HL-60/S4 (cell line): Measurements from ENCODE around the gene RAET1G.
"Not testable (repeated sequence)": the region's sequence is repeated elsewhere in the genome, so short reads cannot be mapped to it uniquely, and the experiment has no call there.

Experiments used
- in situ Hi-C: fragments of 300-500 bp; cut with MboI; formaldehyde crosslinking; loops from 2 replicates; pipeline ENCODE4 v1.14.3; 2022; ENCODE audit warnings: low sequenced_read_pairs

RAET1G gene, protein sequence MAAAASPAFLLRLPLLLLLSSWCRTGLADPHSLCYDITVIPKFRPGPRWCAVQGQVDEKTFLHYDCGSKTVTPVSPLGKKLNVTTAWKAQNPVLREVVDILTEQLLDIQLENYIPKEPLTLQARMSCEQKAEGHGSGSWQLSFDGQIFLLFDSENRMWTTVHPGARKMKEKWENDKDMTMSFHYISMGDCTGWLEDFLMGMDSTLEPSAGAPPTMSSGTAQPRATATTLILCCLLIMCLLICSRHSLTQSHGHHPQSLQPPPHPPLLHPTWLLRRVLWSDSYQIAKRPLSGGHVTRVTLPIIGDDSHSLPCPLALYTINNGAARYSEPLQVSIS

GRCh38 chr6:149922642-149923326 is at the start of gene RAET1G:
Gene RAET1G, minus strand, starts transcription at chr6:149923121. Its CDS starts 111 bp downstream, at chr6:149923010.
- in situ Hi-C loops, result loop anchor here (5.0 kb wide), 1 partner anchor 75 kb away; no protein-coding TSS in a partner anchor

GRCh38 chr6:149969635-149970034 is 46.7 kb upstream of the RAET1G start:
- in situ Hi-C loops, result no loop called here

GRCh38 chr6:149968909-149969308 is 46.0 kb upstream of the RAET1G start:
- in situ Hi-C loops, result not testable (repeated sequence)

- in situ Hi-C loops, result not testable (repeated sequence)
These were observed 45.1 kb upstream of the RAET1G start for GRCh38 chr6:149967999-149968398.

- in situ Hi-C loops, result no loop called here
These were observed 44.7 kb upstream of the RAET1G start for GRCh38 chr6:149967591-149967990.

DNA sequence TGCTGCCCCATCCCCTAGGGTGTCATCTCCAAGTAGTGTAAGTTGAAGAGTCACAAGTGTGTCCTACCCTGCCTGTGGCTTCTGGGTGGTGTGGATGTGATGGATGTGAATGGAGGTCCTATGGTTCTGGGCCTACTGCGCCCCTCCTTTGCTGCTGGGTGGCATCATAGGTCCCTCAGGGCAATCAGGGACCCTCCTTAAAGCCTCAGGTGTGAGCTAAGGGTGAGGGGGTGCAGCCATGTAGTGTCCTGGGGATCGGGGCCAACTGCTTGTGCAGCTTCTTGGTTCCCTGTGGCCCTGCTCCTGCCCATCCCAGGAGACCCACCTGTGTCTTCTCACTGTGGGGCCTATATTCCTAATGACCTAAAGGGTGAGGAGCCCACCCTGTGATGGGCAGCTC is 43.4 kb upstream of the RAET1G start:
- in situ Hi-C loops, result not testable (repeated sequence)

- in situ Hi-C loops, result no loop called here
These were observed 42.5 kb upstream of the RAET1G start for GRCh38 chr6:149965194-149966020.

- in situ Hi-C loops, result no loop called here
These were observed 41.6 kb upstream of the RAET1G start for GRCh38 chr6:149964308-149965193.

GRCh38 chr6:149963462-149964307 is 40.8 kb upstream of the RAET1G start, which contains the start of gene ULBP1:
Gene ULBP1, plus strand, starts transcription at chr6:149963943. Its CDS starts 107 bp downstream, at chr6:149964050.
- in situ Hi-C loops, result no loop called here

GRCh38 chr6:149963212-149963461 is 40.2 kb upstream of the RAET1G start:
- in situ Hi-C loops, result no loop called here

- in situ Hi-C loops, result no loop called here
These were observed 39.7 kb upstream of the RAET1G start for GRCh38 chr6:149962461-149963211.

DNA sequence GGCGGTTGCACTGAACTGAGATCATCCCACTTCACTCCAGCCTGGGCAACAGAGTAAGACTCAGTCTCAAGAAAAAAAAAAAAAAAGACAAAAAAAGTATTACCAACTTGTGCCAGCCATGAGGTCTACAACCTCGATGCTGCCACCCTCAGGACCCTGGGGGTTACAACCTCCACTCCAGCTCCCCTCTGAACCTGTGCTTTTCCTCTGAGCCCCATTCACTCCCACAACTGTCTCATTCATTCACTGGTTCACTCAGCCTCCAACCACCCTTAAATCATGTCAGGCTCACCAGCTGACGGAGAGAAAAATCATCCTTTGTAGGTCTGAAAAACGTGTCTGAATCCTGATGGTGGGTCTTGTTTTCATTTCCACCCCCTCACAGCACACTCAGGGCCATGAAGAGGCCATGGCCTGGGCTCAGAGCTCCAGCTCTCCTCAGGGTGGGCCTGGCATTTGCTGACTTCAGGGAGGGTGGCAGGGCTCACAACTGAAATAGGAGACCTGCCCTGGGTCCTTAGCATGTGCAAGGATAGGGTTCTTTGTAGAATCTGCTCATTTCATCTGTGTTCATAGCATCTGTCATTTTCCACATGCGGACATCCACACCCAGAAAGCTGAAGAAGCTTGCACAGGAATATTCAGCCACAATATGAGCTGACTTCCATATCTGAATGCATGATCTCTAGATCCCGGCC is 39.0 kb upstream of the RAET1G start:
- in situ Hi-C loops, result no loop called here

DNA sequence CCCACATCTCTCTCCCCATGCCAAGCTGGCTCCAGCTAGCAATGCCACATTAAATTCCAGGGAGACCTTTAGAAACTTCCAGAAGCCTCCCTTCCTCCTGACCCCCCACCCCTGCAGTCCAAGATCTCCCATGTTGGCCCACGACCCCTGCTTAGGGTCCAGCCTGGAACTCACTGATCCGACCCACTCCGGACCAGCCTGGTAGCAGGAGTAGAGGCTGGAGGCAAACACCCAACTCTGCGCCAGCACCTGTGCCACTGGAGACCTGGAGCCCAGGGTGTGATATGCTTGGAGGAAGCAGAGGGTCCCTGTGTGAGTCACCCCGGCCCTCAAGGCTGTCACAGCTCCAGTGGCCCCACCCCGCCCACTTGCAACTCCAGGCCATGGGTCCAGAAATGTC is 37.6 kb upstream of the RAET1G start:
- in situ Hi-C loops, result no loop called here

GRCh38 chr6:149959806-149960205 is 36.9 kb upstream of the RAET1G start:
- in situ Hi-C loops, result not testable (repeated sequence)

- in situ Hi-C loops, result not testable (repeated sequence)
These were observed 35.2 kb upstream of the RAET1G start for GRCh38 chr6:149958124-149958523.

DNA sequence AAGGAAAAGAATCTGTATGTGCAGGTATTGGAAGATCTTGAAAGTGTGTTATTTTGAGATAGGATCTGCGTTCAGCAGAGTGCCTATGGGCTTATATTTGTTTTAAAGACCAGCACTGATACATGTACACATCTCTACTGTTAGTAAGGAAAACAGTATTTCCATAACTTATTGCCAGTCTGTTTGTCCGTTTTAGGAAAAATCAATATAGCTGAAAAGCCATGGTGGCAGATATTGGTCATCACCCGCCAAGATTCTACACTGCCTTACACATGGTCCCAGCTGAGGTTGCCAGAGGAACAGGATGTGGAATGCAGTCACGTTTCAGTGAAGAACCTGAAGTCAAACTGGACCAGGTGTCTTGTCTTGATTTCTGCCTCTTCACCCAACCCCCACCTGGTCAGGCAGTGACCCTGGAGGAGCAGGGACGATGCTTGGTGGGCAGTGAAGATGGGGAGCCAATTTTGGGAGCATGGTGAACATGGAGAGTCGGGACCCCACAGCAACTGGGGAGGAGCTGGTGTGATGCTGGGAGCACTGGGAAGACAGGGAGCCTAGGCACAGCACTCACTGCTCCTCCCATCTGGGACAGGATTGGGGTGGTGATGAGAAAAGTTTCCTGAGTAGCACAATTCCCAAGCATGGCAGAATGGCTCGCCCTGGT is 32.9 kb upstream of the RAET1G start:
- in situ Hi-C loops, result not testable (repeated sequence)

GRCh38 chr6:149954984-149955653 is 32.2 kb upstream of the RAET1G start:
- in situ Hi-C loops, result not testable (repeated sequence)
